Stimulated activated CD4-positive, alpha-beta T cell treated with anti-CD3 and anti-CD28 coated beads, Interleukin-1b, Interleukin-23, amount 100 ng/mL, for 1 hour (primary cell): ENCODE results near the gene USP9X.
"Not testable (repeated sequence)": the region's sequence is repeated elsewhere in the genome, so short reads cannot be mapped to it uniquely, and the experiment has no call there.

ENCODE experiments used
- DNase-seq, 2 donors: peaks; one replicate each; pipeline ENCODE4 v3.0.0-alpha.2; 2020; ENCODE audit warnings: low read depth in 2 of 2

Gene USP9X

GRCh38 chrX:41189156-41189555, 103.9 kb downstream of the USP9X start:
- no peak for DNase-seq

- no peak for DNase-seq
Measured at GRCh38 chrX:41192880-41193279, 107.6 kb downstream of the USP9X start.

GRCh38 chrX:41198410-41198809, 113.2 kb downstream of the USP9X start:
- no peak for DNase-seq

GRCh38 chrX:41200785-41201184, 115.5 kb downstream of the USP9X start:
- no peak for DNase-seq

- no peak for DNase-seq
Measured at GRCh38 chrX:41209853-41210252, 124.6 kb downstream of the USP9X start.

GRCh38 chrX:41224605-41225004, 139.4 kb downstream of the USP9X start:
- no peak for DNase-seq

- DNase-seq, result no peak
Measured at GRCh38 chrX:41233988-41234387, 148.7 kb downstream of the USP9X start.

- DNase-seq, result not testable (repeated sequence)
Measured at GRCh38 chrX:41234471-41234870, 149.2 kb downstream of the USP9X start.

- no peak for DNase-seq
Measured at GRCh38 chrX:41234962-41235361, 149.7 kb downstream of the USP9X start.

- no peak for DNase-seq
Measured at GRCh38 chrX:41236629-41237028, 151.4 kb downstream of the USP9X start.

GRCh38 chrX:41240509-41240908, 155.3 kb downstream of the USP9X start:
- DNase-seq, result no peak

GRCh38 chrX:41241962-41242361, 156.7 kb downstream of the USP9X start:
- DNase-seq, result no peak

- no peak for DNase-seq
Measured at GRCh38 chrX:41245641-41246040, 160.4 kb downstream of the USP9X start.

- no peak for DNase-seq
Measured at GRCh38 chrX:41250867-41251266, 165.6 kb downstream of the USP9X start.

- DNase-seq, result no peak
Measured at GRCh38 chrX:41257801-41258200, 172.6 kb downstream of the USP9X start.

GRCh38 chrX:41258226-41258625, 173.0 kb downstream of the USP9X start:
- no peak for DNase-seq

- no peak for DNase-seq
Measured at GRCh38 chrX:41258871-41259270, 173.6 kb downstream of the USP9X start.

GRCh38 chrX:41259516-41259915, 174.3 kb downstream of the USP9X start:
- no peak for DNase-seq

- DNase-seq, result no peak
Measured at GRCh38 chrX:41265615-41266014, 180.4 kb downstream of the USP9X start.

GRCh38 chrX:41273638-41274037, 188.4 kb downstream of the USP9X start:
- DNase-seq, result no peak

GRCh38 chrX:41275661-41276609, 190.7 kb downstream of the USP9X start:
- DNase-seq, result peak in 1 of 2 donors; percentile 14

GRCh38 chrX:41276661-41277506, 191.6 kb downstream of the USP9X start:
- DNase-seq, result no peak

- not testable (repeated sequence) for DNase-seq
Measured at GRCh38 chrX:41282307-41282706, 197.1 kb downstream of the USP9X start.
